T-cell (primary cell): ENCODE measurements around the gene IFNA2. TPM values are rescaled to one million over a fixed set of nuclear protein-coding genes. Genes with fewer than 3 reads are reported as not detected.
"Not testable (repeated sequence)": the region's sequence is repeated elsewhere in the genome, so short reads cannot be mapped to it uniquely, and the experiment has no call there.

Experiments
- ATAC-seq, 4 experiments: fragments of 200-7000 bp in 3 of 4; fragments of 150-1000 bp in 1 of 4; cut with Tn5 transposase; replicated peaks in 1 of 4; 1 replicate in 3 of 4; 2 replicates in 1 of 4; pipeline ENCODE4 v1.10.0; 2021; ENCODE audit warnings: moderate library complexity in 3 of 4, mild to moderate bottlenecking in 2 of 4, moderate number of reproducible peaks in 1 of 4
- CTCF ChIA-PET, 2 donors: fragments of 300-600 bp; sonication (Branson Sonifier 250); formaldehyde crosslinking; loops; one replicate each; lab custom pipeline; 2022; ENCODE audit warnings: antibody characterized with exemption in 2 of 2; lab: Charles Lee
- POLR2A ChIA-PET, 2 donors: fragments of 300-600 bp; sonication (Branson Sonifier 250); formaldehyde crosslinking; loops; one replicate each; lab custom pipeline; 2022; ENCODE audit warnings: antibody characterized with exemption in 2 of 2; lab: Charles Lee
- DNase-seq, 35 experiments: peaks; one replicate each; pipeline versions ENCODE4 v3.0.0 to v3.0.0-alpha.2; 2013 to 2023
- H3K27ac ChIP-seq: one replicate; pipeline ENCODE4 v1.5.1; 2013; ENCODE audit warnings: low read length
- H3K27me3 ChIP-seq, 2 experiments: replicated peaks in 1 of 2; 1 replicate in 1 of 2; 2 replicates in 1 of 2; pipeline versions ENCODE4 v1.6.1 to v1.7.0; 2013; ENCODE audit warnings: low read length in 1 of 2, mixed read lengths in 1 of 2; ENCODE audit not compliant: control insufficient read depth in 2 of 2, insufficient read depth in 2 of 2; ENCODE audit errors: extremely low read depth in 1 of 2
- H3K36me3 ChIP-seq, 2 donors: 1 replicate in 1 of 2; 2 replicates in 1 of 2; pipeline versions ENCODE4 v1.6.1 to v1.7.0; 2013; ENCODE audit warnings: low read length in 1 of 2; ENCODE audit not compliant: control insufficient read depth in 2 of 2, insufficient read depth in 1 of 2; ENCODE audit errors: extremely low read depth in 1 of 2
- H3K4me1 ChIP-seq, 2 experiments: 1 replicate in 1 of 2; 2 replicates in 1 of 2; pipeline versions ENCODE4 v1.6.1 to v1.7.0; 2013; ENCODE audit warnings: low read length in 2 of 2, mixed read lengths in 1 of 2; ENCODE audit not compliant: insufficient read depth in 2 of 2, control insufficient read depth in 1 of 2; ENCODE audit errors: extremely low read depth in 1 of 2
- H3K4me3 ChIP-seq, 2 donors: 1 replicate in 1 of 2; 2 replicates in 1 of 2; pipeline versions ENCODE4 v1.5.1 to v1.7.0; 2013; ENCODE audit warnings: mild to moderate bottlenecking in 2 of 2, low read length in 1 of 2, moderate library complexity in 1 of 2; ENCODE audit not compliant: control insufficient read depth in 1 of 2; ENCODE audit errors: extremely low read depth in 1 of 2
- H3K9me3 ChIP-seq: 2 replicates; pipeline ENCODE4 v1.7.0; 2013
- H3K27ac Mint-ChIP-seq, 2 donors: one replicate each; pipeline ENCODE4 v1.8.0; 2020 to 2021; ENCODE audit warnings: mild to moderate bottlenecking in 2 of 2, mixed read lengths in 2 of 2
- H3K27me3 Mint-ChIP-seq, 2 donors: one replicate each; pipeline ENCODE4 v1.8.0; 2021 to 2022; ENCODE audit warnings: mixed read lengths in 2 of 2
- H3K36me3 Mint-ChIP-seq: one replicate; pipeline ENCODE4 v1.8.0; 2021; ENCODE audit warnings: mixed read lengths
- H3K4me1 Mint-ChIP-seq, 3 donors: one replicate each; pipeline ENCODE4 v1.8.0; 2020 to 2022; ENCODE audit warnings: mixed read lengths in 3 of 3, mild to moderate bottlenecking in 1 of 3
- H3K4me3 Mint-ChIP-seq, 3 donors: one replicate each; pipeline ENCODE4 v1.8.0; 2020 to 2022; ENCODE audit warnings: mild to moderate bottlenecking in 3 of 3, mixed read lengths in 3 of 3, moderate library complexity in 3 of 3
- H3K9me3 Mint-ChIP-seq, 3 donors: one replicate each; pipeline ENCODE4 v1.8.0; 2020 to 2022; ENCODE audit warnings: mixed read lengths in 3 of 3
- WGBS: methylation state at CpG from one replicate; pipeline ENCODE4 v1.1.5; 2013; ENCODE audit warnings: missing lambda C conversion rate; ENCODE audit not compliant: insufficient coverage; 5-methylcytosine and 5-hydroxymethylcytosine counted together
- total RNA-seq, 35 experiments: library from RNA in 6 of 35; stranded (reverse) in 6 of 35; fragments of 120-200 nt in 1 of 35; gene quantifications; one replicate each; pipeline versions ENCODE4 v1.2.1 to v1.2.4 and lab custom pipeline; 2013 to 2026

IFNA2 gene
- total RNA-seq, 5 donors from 2014 or later (not counting 1 experiment from before 2014, with no cell fraction given): not detected

DNA sequence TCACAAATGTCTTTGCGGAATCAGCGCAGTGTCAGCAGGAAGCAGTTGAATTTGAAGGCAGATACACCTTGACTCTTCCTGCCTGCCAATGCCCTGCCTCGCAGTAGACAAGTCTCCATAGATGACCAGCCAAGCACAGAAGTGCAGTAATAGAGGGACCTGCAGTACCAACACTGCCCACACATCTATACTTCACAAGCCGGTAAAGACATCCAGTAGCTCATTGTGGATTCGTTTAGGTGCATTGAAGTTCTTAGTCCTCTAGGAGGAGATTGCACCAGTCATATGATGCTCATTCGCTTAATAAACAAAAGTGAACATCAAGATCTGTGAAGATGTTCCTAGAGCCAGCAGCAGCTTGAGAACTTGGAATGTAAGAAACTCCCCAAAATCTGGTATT, 7.1 kb upstream of the IFNA2 start:
- Histone ChIP-seq H3K9me3 (no peaks in the 10 kb centered on the region), H3K4me3 (no peak overlapping the region), H3K27me3 (peaks cover 2 to 19% of the 10 kb centered on the region in 2 experiments), H3K36me3 (no peaks in the 10 kb centered on the region), H3K4me1 (peaks cover 0 to 8% of the 10 kb centered on the region in 2 experiments), H3K27ac (no peak overlapping the region)
- H3K9me3 Mint-ChIP-seq: no peaks in the 10 kb centered on the region
- 64% methylated on average over 3 of the region's 6 CpGs for WGBS
- H3K27ac Mint-ChIP-seq: no peak overlapping the region
- ChIA-PET CTCF (interaction anchor here (0.5 to 2.2 kb wide), 8 partner anchors 28 to 74 kb away, joined by 3 to 25 read pairs (median 4); no protein-coding TSS in a partner anchor), POLR2A (no interaction called here)
- DNase-seq (peak in 1 of 35 experiments; percentile 34), ATAC-seq (peak in 3 of 4 experiments; percentile 40 to 70 (median 43))
- peaks cover 39 to 65% of the 10 kb centered on the region in 2 donors for H3K27me3 Mint-ChIP-seq
- no peak overlapping the region for H3K4me3 Mint-ChIP-seq
- no peaks in the 10 kb centered on the region for H3K36me3 Mint-ChIP-seq
- peaks cover 5 to 11% (median 6%) of the 10 kb centered on the region in 3 donors for H3K4me1 Mint-ChIP-seq

DNA sequence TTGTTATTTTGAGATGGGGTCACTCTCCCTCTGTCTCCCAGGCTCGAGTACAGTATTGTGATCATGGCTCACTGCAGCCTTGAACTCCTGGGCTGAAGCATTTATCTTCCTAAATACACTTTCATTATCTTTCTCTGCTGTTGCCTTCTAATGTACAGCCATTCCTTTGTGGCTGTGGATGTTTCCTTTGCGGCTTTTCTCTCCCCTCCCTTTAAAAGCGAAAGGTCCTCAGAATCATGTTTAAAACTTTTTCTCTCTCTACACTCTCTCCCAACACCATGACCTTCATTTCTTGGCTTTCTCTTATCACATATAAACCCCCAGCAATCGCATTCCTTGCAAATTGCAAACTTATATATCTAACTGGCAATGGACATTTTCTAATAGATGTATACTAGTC, 1.6 kb downstream of the IFNA2 start:
- H3K4me3 Mint-ChIP-seq: peak overlapping the region in 1 of 3 donors; percentile 1

DNA sequence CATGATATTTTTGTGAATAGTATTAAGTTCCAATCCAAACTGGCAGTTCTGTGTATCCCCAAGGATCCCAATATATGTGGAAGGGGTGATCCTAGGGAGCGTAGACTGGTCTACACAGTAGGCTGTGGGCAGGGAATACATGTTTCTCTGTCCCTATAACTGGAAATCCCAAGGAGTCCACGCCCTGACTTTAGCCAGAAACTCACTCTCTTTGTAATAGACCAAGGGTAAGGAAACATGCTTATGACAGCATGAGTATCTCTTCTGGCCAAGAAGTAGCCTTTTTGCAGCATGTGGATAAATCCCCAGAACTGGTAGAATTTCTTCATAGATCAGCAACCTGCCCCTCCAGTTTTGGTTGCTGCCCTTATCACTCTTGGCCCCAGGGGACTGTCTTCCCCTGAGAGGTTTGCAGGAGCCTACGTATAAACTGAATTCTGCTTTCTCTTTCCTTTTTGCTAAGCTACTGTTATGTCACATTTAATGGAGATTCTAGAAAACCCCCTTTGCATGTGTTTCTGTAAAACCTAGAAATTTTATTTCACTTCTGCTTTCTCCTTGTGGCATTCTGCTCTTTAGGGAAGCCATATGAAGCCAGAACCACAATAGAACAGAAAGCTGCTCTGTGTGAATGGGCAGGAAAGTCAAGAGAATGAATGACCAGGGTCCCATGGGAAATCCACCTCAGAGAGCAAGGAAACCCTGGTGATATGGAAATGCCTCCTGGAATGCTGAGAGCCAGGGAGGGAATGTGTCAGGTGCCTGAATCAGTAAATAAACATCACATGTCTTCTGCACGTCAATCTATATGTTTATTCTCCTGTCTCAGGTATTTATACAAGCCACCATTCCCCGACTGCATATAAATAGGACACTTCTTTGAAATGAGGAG, 3.5 kb downstream of the IFNA2 start:
- no peaks in the 10 kb centered on the region for H3K9me3 Mint-ChIP-seq
- Histone ChIP-seq H3K9me3 (no peaks in the 10 kb centered on the region), H3K4me1 (no peaks in the 10 kb centered on the region), H3K27ac (no peak overlapping the region), H3K36me3 (no peaks in the 10 kb centered on the region), H3K4me3 (no peak overlapping the region), H3K27me3 (no peaks in the 10 kb centered on the region)
- peak in 3 of 35 experiments; percentile 10 to 37 (median 23) for DNase-seq
- H3K27ac Mint-ChIP-seq: peak overlapping the region in 1 of 2 donors; percentile 36
- no peaks in the 10 kb centered on the region for H3K36me3 Mint-ChIP-seq
- peaks cover 36 to 41% of the 10 kb centered on the region in 2 donors for H3K27me3 Mint-ChIP-seq
- ChIA-PET POLR2A (no interaction called here), CTCF (no interaction called here)
- no CpG with 5 or more reads among the region's 5 CpGs for WGBS
- ATAC-seq: peak in 3 of 4 experiments; percentile 36 to 84 (median 50)
- H3K4me3 Mint-ChIP-seq: peak overlapping the region in 2 of 3 donors; percentile 10 to 12
- peaks cover 14 to 20% (median 17%) of the 10 kb centered on the region in 3 donors for H3K4me1 Mint-ChIP-seq

More for the DNA sequence above, 1.6 kb downstream of the IFNA2 start:
- H3K27me3 ChIP-seq: no peaks in the 10 kb centered on the region
- H3K9me3 ChIP-seq: no peaks in the 10 kb centered on the region
- no peaks in the 10 kb centered on the region for H3K4me1 ChIP-seq
- H3K27me3 Mint-ChIP-seq: peaks cover 30 to 42% of the 10 kb centered on the region in 2 donors
- DNase-seq (no peak), ATAC-seq (no peak)
- CTCF ChIA-PET: no interaction called here
- H3K9me3 Mint-ChIP-seq: no peaks in the 10 kb centered on the region
- H3K4me3 ChIP-seq: no peak overlapping the region
- WGBS: 60% methylated on average over 1 of the region's 4 CpGs
- H3K27ac ChIP-seq: no peak overlapping the region
- H3K4me1 Mint-ChIP-seq: peaks cover 14 to 20% (median 17%) of the 10 kb centered on the region in 3 donors
- H3K27ac Mint-ChIP-seq: no peak overlapping the region
- POLR2A ChIA-PET: no interaction called here
- H3K36me3 Mint-ChIP-seq: no peaks in the 10 kb centered on the region
- H3K36me3 ChIP-seq: no peaks in the 10 kb centered on the region

DNA sequence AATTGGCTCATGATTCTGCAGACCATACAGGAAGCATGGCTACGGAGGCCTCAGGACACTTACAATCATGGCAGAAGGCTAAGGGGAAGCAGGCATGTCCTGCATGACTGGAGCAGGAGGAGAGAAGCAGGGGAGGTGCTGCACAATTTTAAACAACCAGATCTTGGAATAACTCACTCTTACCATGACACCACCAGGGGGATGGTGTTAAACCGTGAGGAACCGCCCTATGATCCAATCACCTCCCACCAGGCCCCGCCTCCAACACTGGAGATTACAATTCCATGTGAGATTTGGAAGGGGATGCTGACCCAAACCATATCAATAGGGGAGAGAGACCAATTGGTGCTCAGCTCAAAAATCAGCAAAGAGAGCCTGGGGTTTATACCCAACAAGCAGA, 13.7 kb downstream of the IFNA2 start:
- H3K4me1 ChIP-seq, H3K36me3 ChIP-seq, H3K4me1 Mint-ChIP-seq, POLR2A ChIA-PET, H3K36me3 Mint-ChIP-seq, H3K27me3 ChIP-seq, H3K4me3 ChIP-seq, CTCF ChIA-PET, H3K9me3 ChIP-seq, H3K4me3 Mint-ChIP-seq, H3K9me3 Mint-ChIP-seq, DNase-seq, ATAC-seq, H3K27ac Mint-ChIP-seq, H3K27ac ChIP-seq: not testable (repeated sequence)
- H3K27me3 Mint-ChIP-seq: peaks cover 11 to 23% of the 10 kb centered on the region in 2 donors
- no CpG with 5 or more reads among the region's 4 CpGs for WGBS

DNA sequence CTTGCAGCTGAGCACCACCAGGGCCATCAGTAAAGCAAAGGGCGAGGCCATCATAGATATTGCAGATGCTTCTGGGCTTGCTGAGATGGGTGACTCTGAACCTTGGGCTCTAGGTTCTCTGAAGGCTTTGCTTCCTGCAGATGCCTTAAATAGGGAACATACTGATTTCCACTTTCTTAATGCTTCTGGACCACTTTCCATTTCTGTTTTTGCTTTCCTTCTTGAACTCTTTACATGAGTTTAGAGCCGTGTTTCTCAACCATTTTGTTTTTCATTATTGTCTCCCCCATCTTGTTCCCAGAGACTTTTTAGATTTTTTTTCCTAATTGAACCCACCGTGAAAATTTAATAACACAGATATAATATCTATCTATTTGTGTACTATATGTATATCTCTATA, 17.2 kb downstream of the IFNA2 start, which contains the start of gene IFNA13:
Gene IFNA13 (minus strand): TSS at position 101 of the 400 bp plus-strand sequence. CDS start 47 bp downstream, at position 54.
- POLR2A ChIA-PET: no interaction called here
- Mint-ChIP-seq H3K27me3 (peaks cover 20 to 33% of the 10 kb centered on the region in 2 donors), H3K4me1 (no peaks in the 10 kb centered on the region), H3K36me3 (no peaks in the 10 kb centered on the region), H3K4me3 (no peak within 1 kb of the TSS), H3K9me3 (no peaks in the 10 kb centered on the region), H3K27ac (no peak within 1 kb of the TSS)
- Histone ChIP-seq H3K27ac (no peak within 1 kb of the TSS), H3K9me3 (no peaks in the 10 kb centered on the region), H3K27me3 (peaks cover 0 to 6% of the 10 kb centered on the region in 2 experiments), H3K36me3 (no peaks in the 10 kb centered on the region), H3K4me1 (no peaks in the 10 kb centered on the region), H3K4me3 (no peak within 1 kb of the TSS)
- no peak for DNase-seq
- CTCF ChIA-PET: no interaction called here
- WGBS: 86% methylated on average over 1 of the region's 3 CpGs
- ATAC-seq: no peak

DNA sequence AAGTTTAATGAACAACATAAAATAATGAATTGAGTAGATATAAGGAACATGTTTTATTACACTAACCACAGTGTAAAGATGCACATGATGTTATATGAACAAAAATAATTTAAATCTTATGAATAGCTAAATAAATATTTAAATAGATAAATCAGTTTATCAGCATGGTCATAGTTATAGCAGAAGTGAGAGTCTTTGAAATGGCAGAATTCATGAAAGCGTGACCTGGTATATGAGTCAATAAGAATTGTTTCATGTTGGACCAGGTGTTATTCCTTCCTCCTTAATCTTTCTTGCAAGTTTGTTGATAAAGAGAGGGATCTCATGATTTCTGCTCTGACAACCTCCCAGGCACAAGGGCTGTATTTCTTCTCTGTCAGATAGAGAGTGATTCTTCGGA, 18.0 kb downstream of the IFNA2 start:
- H3K9me3 ChIP-seq, ATAC-seq, H3K4me3 ChIP-seq, H3K4me1 Mint-ChIP-seq, DNase-seq, CTCF ChIA-PET, H3K4me3 Mint-ChIP-seq, H3K27ac ChIP-seq, H3K36me3 Mint-ChIP-seq, H3K36me3 ChIP-seq, H3K27ac Mint-ChIP-seq, H3K4me1 ChIP-seq, H3K27me3 ChIP-seq, H3K9me3 Mint-ChIP-seq: not testable (repeated sequence)
- H3K27me3 Mint-ChIP-seq: peaks cover 20 to 34% of the 10 kb centered on the region in 2 donors
- WGBS: no CpG with 5 or more reads among the region's 2 CpGs
- POLR2A ChIA-PET: interaction anchor here in 1 of 2 donors (0.6 kb wide), 1 partner anchor 973 kb away, joined by 3 read pairs; no protein-coding TSS in a partner anchor
